ENCODE measurements around the gene SHISA7.
A peak's percentile ranks its signal among the peaks of the same experiment; 100 is the strongest.

SHISA7 gene

DNA sequence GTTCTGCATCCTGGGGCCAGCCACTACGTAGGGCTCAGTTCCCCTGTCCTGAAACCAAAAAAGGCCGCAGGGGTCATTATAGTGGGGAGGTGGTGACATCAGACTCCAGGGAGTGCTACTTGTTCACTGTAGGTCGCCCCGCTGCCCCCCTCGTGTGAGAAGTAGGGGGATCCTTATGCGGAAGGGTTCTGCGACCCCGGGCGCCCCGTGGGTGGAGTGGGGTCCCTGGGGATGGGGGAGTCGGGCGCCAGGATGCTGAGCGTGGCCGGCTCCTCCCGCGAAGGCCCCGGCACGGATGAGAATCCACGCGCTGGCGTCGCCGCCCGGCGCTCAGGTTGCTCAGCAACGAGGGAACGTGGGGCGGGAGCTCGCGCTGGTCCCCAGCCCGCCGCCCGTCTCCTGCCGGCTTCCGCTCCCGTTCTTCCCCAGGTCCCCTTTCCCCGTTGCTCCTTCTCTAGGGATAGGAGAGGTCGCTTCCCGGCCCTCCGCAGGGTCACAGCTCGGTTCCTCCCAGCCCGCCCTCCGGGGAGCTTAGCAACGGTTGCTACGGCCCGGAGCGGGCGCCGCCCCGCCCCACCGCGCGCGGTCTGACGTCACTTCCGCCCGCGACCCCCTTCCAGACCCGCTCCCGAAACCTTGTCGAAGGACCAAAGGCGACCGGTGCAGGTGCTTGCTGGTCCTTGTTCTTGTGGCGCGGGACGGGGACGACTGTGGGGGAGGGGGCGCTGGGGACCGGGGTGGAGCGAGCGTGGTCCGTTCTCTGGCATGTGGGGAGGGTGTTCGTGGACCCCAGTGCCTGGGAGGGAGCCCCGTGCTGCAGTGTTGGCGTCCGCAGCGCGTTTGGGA lies 41.7 kb upstream of the SHISA7 start, which contains the start of gene NAT14:
NAT14 (plus strand) TSS at position 596 of the 846 bp plus-strand sequence. CDS start 521 bp downstream, outside the sequence.
- TF ChIP-seq, protein P1, sequence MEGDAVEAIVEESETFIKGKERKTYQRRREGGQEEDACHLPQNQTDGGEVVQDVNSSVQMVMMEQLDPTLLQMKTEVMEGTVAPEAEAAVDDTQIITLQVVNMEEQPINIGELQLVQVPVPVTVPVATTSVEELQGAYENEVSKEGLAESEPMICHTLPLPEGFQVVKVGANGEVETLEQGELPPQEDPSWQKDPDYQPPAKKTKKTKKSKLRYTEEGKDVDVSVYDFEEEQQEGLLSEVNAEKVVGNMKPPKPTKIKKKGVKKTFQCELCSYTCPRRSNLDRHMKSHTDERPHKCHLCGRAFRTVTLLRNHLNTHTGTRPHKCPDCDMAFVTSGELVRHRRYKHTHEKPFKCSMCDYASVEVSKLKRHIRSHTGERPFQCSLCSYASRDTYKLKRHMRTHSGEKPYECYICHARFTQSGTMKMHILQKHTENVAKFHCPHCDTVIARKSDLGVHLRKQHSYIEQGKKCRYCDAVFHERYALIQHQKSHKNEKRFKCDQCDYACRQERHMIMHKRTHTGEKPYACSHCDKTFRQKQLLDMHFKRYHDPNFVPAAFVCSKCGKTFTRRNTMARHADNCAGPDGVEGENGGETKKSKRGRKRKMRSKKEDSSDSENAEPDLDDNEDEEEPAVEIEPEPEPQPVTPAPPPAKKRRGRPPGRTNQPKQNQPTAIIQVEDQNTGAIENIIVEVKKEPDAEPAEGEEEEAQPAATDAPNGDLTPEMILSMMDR (IDR thresholded peaks at IDR 0.05; ENCODE audit: control insufficient read depth, insufficient read depth, low read depth, low read length, missing control alignments), result no peak
- no peak for DNase-seq (ENCODE audit: low read depth)
- H3K4me3 ChIP-seq (ENCODE audit: control insufficient read depth, low read depth, low read length), result peak within 1 kb of the TSS; percentile 65

DNA sequence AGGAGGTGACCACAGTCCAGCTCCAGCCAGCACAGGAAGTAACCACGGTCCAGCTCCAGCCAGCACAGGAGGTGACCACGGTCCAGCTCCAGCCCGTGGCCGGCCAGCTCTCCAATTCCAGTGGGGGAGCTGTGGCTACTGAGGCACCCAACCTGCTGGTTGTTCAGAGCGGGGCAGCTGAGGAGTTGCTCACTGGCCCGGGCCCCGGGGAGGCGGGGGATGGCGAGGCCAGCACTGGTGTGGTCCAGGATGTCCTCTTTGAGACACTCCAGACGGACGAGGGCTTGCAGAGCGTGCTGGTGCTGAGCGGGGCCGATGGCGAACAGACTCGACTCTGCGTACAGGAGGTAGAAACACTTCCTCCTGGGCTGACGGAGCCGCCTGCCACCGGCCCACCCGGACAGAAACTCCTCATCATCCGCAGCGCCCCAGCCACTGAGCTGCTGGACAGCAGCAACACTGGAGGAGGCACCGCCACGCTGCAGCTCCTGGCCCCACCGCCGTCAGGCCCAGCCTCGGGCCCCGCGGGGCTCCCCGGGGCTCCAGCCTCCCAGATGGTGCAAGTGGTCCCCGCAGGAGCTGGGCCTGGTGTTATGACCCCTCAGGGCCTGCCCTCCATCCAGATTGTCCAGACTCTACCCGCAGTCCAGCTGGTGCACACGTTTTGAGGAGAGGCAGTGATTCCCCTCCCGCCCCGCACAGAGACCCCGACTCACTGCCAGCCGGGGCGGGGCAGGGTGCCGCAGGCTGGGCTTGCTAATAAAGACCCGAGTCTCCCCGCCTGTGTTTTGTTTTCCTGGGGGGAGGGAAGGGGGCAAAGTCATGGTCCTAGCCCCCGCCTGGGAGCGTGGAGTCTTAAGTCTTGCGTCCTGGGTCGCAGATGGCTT lies 40.8 kb upstream of the SHISA7 start:
- DNase-seq (ENCODE audit: low read depth), result no peak
- H3K4me3 ChIP-seq (ENCODE audit: control insufficient read depth, low read depth, low read length), result peak overlapping the region; percentile 65
- TF ChIP-seq, protein P1 (IDR thresholded peaks at IDR 0.05; ENCODE audit: control insufficient read depth, insufficient read depth, low read depth, low read length, missing control alignments), result no peak

- DNase-seq (ENCODE audit: low read depth), result no peak
- no peak overlapping the region for H3K4me3 ChIP-seq (ENCODE audit: control insufficient read depth, low read depth, low read length)
- TF ChIP-seq, protein P1 (IDR thresholded peaks at IDR 0.05; ENCODE audit: control insufficient read depth, insufficient read depth, low read depth, low read length, missing control alignments), result no peak
Measured at GRCh38 chr19:55482967-55483705, 40.0 kb upstream of the SHISA7 start.

- H3K4me3 ChIP-seq (ENCODE audit: control insufficient read depth, low read depth, low read length), result no peak overlapping the region
- no peak for DNase-seq (ENCODE audit: low read depth)
- TF ChIP-seq, protein P1 (IDR thresholded peaks at IDR 0.05; ENCODE audit: control insufficient read depth, insufficient read depth, low read depth, low read length, missing control alignments), result no peak
Measured at GRCh38 chr19:55482156-55482961, 39.3 kb upstream of the SHISA7 start.

DNA sequence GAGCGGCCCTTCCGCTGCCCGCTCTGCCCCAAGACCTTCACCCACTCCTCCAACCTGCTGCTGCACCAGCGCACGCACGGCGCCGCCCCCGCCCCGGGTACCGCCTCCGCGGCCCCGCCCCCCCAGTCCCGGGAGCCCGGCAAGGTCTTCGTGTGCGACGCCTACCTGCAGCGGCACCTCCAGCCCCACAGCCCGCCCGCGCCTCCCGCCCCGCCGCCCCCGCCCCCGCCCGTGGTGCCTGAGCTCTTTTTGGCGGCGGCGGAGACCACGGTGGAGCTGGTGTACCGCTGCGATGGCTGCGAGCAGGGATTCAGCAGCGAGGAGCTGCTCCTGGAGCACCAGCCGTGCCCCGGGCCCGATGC lies 38.7 kb upstream of the SHISA7 start:
- TF ChIP-seq, protein P1 (IDR thresholded peaks at IDR 0.05; ENCODE audit: control insufficient read depth, insufficient read depth, low read depth, low read length, missing control alignments), result no peak
- H3K4me3 ChIP-seq (ENCODE audit: control insufficient read depth, low read depth, low read length), result no peak overlapping the region
- DNase-seq (ENCODE audit: low read depth), result no peak

Measured in AG09309 (cell line).